PC-9 (cell line): ENCODE measurements around the gene CLDN4.

Source experiments
- EZH2 ChIP-seq: fragments of 200-600 bp; sonication (generic); IDR thresholded peaks from 2 replicates; pipeline ENCODE4 v1.8.0; 2017; ENCODE audit warnings: antibody characterized with exemption, low read depth
- TF ChIP-seq, protein P1 (sequence below): fragments of 200-600 bp; sonication (generic); conservative IDR thresholded peaks from 2 replicates; pipeline ENCODE4 v1.6.1; 2017; ENCODE audit warnings: mixed run types, antibody characterized with exemption, mild to moderate bottlenecking, moderate library complexity

DNA sequence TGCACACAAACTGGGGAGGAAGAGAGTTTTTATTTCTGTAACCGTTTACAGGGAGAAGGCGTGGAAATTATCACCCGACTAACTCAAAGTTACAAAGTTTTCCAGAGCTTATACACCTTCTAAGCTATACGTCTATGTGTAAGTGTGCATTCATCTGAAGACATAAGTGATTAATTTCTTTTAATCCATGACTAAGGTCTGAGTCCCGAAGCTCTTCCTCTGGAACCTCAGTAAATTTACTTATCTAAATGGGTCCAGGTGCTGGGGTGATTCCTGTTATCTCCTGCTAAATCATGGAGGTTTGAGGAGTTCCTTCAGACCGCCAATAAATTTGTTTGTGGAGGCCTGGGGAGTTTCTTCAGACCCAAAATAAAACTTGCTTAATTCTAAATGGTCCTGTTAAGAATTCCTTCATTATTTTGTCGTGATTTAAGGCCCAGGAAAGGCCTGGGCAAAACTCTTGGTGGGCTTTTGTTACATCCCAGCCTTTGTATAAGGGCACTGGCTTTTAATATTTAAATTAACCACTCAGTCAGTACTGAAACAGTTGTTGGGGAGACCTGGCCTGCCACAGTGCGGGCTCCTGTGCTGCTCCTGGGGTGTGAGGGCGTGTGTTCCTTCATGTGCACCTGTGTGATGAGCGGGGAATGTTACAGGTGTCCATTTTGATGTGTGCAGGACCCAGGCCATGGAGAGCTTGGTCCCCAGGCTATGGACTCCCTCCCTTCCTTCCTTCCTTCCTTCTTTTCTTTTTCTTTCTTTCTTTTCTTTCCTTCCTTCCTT, 17.3 kb downstream of the CLDN4 start:
- TF ChIP-seq, protein P1, sequence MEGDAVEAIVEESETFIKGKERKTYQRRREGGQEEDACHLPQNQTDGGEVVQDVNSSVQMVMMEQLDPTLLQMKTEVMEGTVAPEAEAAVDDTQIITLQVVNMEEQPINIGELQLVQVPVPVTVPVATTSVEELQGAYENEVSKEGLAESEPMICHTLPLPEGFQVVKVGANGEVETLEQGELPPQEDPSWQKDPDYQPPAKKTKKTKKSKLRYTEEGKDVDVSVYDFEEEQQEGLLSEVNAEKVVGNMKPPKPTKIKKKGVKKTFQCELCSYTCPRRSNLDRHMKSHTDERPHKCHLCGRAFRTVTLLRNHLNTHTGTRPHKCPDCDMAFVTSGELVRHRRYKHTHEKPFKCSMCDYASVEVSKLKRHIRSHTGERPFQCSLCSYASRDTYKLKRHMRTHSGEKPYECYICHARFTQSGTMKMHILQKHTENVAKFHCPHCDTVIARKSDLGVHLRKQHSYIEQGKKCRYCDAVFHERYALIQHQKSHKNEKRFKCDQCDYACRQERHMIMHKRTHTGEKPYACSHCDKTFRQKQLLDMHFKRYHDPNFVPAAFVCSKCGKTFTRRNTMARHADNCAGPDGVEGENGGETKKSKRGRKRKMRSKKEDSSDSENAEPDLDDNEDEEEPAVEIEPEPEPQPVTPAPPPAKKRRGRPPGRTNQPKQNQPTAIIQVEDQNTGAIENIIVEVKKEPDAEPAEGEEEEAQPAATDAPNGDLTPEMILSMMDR, result no peak
- no peak for TF ChIP-seq EZH2
